H1 (cell line): ENCODE results near the gene CLBA1. TPM values are rescaled to one million over a fixed set of nuclear protein-coding genes. Genes with fewer than 3 reads are reported as not detected.

ENCODE experiments used
- CTBP2 ChIP-seq: IDR thresholded peaks from 2 replicates; pipeline ENCODE4 v1.7.0; 2011; ENCODE audit warnings: borderline replicate concordance, mild to moderate bottlenecking, moderate library complexity, mixed read lengths, low read length; ENCODE audit not compliant: insufficient read depth, insufficient read length
- EGR1 ChIP-seq: IDR thresholded peaks from 2 replicates; pipeline ENCODE4 v1.6.1; 2011; ENCODE audit warnings: low read depth, low read length, borderline replicate concordance
- EP300 ChIP-seq, 2 experiments: IDR thresholded peaks; 1 replicate in 1 of 2; 2 replicates in 1 of 2; pipeline ENCODE4 v1.6.1; 2011 to 2012; ENCODE audit warnings: low read depth in 2 of 2, low read length in 2 of 2, mild to moderate bottlenecking in 2 of 2, borderline replicate concordance in 1 of 2, inconsistent platforms in 1 of 2, moderate library complexity in 1 of 2
- EZH2 ChIP-seq: fragments of 200-600 bp; sonication (generic); IDR thresholded peaks from 2 replicates; pipeline ENCODE4 v1.7.1; 2012; ENCODE audit warnings: low read depth, mild to moderate bottlenecking, moderate library complexity, low read length, inconsistent platforms; ENCODE audit not compliant: severe bottlenecking
- KDM4A ChIP-seq: IDR thresholded peaks from one replicate; pipeline ENCODE4 v1.7.1; 2012; ENCODE audit warnings: low read depth, mild to moderate bottlenecking, moderate library complexity, low read length, inconsistent platforms; ENCODE audit not compliant: severe bottlenecking
- NRF1 ChIP-seq: IDR thresholded peaks from 2 replicates; pipeline ENCODE4 v1.6.1; 2011; ENCODE audit warnings: mild to moderate bottlenecking, low read depth, low read length, improper control_type of control experiment
- RAD21 ChIP-seq, 2 experiments: IDR thresholded peaks in 1 of 2; conservative IDR thresholded peaks in 1 of 2; 2 replicates each; pipeline ENCODE4 v1.6.1; 2011; ENCODE audit warnings: low read depth in 2 of 2, low read length in 2 of 2, improper control_type of control experiment in 1 of 2, inconsistent platforms in 1 of 2, mild to moderate bottlenecking in 1 of 2, moderate library complexity in 1 of 2
- TAF7 ChIP-seq: optimal IDR thresholded peaks from 2 replicates; pipeline ENCODE3; 2011; ENCODE audit warnings: low read depth, mild to moderate bottlenecking, inconsistent platforms, low read length, moderate library complexity, borderline replicate concordance
- polyA plus RNA-seq, 7 experiments: library from polyadenylated mRNA; depleted of rRNA in 3 of 7; stranded (reverse) in 5 of 7; unstranded in 2 of 7; fragments of >200 nt in 5 of 7; fragments of 200-250 nt in 2 of 7; gene quantifications; 1 replicate in 5 of 7; 2 replicates in 1 of 7; 4 replicates in 1 of 7; pipeline versions ENCODE4 v1.2.1 to v1.2.3, GENCODE V29; 2011 to 2013; ENCODE audit warnings: missing spikeins in 2 of 7, mixed read lengths in 2 of 7
- total RNA-seq: library from RNA; stranded (reverse); fragmentation: NEBNext Ultra II Directional; extraction: Animal tissue kit (Norgen Biotek cat#: 25700); gene quantifications from 2 replicates; pipeline ENCODE4 v1.2.1, GENCODE V29; 2021
- TF ChIP-seq, protein P1 (sequence below): fragments of 300-600 bp; sonication (generic); IDR thresholded peaks from 2 replicates; pipeline ENCODE4 v1.7.1; 2012; ENCODE audit warnings: low read length, moderate library complexity, mild to moderate bottlenecking, inconsistent platforms; ENCODE audit not compliant: insufficient replicate concordance

Gene CLBA1
- total and polyA plus RNA-seq, 2 of the 8 experiments (the other 6 are each of a cell fraction or from before 2014, with no cell fraction given): 1.6 to 2.4 TPM

DNA sequence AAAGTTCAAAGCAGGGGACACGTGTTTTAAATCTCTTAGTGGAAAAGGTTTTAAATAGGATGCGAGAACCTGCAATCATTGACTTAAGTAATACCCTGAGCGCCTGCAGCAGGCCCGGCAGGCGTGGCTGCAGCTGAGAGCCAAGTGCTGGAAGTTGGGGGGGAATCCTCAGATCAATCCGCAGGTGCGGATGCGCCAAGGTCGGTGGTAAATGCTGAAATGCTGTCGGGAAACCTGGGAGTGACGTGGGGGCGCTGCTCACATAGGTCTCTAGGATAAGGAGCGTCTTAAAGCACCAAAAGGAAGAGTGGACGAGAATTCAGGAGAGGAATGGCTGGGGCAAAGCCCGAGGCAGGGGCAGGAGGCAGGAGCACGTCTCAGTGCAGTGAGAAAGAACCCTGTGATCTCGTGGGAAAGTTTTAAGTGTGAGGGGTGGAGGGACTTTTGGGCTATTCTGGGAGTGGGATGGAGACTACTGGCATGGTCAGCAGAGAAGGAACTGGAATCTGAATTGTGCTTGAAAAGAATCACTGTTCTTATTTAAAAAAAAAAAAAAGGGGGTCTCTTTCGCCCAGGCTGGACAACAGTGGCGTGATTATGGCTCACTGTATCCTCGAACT lies 36.2 kb downstream of the CLBA1 start (continued):
- TF ChIP-seq RAD21 (IDR thresholded peaks at IDR 0.05 in 1 of 2, conservative IDR thresholded peaks at IDR 0.05 in 1 of 2; ENCODE audit: low read depth in 2 of 2, low read length in 2 of 2) (0 out of 4 replicates have a peak, but pooled peaks of 1 of the 2 experiments have one; percentile 8), EZH2 (no peak), NRF1 (no peak), EGR1 (no peak), TAF7 (no peak), KDM4A (peak; percentile 39), CTBP2 (no peak), EP300 (IDR thresholded peaks at IDR 0.05; ENCODE audit: borderline replicate concordance in 1 of 2, low read depth in 2 of 2, low read length in 2 of 2) (no peak)
- TF ChIP-seq, protein P1, sequence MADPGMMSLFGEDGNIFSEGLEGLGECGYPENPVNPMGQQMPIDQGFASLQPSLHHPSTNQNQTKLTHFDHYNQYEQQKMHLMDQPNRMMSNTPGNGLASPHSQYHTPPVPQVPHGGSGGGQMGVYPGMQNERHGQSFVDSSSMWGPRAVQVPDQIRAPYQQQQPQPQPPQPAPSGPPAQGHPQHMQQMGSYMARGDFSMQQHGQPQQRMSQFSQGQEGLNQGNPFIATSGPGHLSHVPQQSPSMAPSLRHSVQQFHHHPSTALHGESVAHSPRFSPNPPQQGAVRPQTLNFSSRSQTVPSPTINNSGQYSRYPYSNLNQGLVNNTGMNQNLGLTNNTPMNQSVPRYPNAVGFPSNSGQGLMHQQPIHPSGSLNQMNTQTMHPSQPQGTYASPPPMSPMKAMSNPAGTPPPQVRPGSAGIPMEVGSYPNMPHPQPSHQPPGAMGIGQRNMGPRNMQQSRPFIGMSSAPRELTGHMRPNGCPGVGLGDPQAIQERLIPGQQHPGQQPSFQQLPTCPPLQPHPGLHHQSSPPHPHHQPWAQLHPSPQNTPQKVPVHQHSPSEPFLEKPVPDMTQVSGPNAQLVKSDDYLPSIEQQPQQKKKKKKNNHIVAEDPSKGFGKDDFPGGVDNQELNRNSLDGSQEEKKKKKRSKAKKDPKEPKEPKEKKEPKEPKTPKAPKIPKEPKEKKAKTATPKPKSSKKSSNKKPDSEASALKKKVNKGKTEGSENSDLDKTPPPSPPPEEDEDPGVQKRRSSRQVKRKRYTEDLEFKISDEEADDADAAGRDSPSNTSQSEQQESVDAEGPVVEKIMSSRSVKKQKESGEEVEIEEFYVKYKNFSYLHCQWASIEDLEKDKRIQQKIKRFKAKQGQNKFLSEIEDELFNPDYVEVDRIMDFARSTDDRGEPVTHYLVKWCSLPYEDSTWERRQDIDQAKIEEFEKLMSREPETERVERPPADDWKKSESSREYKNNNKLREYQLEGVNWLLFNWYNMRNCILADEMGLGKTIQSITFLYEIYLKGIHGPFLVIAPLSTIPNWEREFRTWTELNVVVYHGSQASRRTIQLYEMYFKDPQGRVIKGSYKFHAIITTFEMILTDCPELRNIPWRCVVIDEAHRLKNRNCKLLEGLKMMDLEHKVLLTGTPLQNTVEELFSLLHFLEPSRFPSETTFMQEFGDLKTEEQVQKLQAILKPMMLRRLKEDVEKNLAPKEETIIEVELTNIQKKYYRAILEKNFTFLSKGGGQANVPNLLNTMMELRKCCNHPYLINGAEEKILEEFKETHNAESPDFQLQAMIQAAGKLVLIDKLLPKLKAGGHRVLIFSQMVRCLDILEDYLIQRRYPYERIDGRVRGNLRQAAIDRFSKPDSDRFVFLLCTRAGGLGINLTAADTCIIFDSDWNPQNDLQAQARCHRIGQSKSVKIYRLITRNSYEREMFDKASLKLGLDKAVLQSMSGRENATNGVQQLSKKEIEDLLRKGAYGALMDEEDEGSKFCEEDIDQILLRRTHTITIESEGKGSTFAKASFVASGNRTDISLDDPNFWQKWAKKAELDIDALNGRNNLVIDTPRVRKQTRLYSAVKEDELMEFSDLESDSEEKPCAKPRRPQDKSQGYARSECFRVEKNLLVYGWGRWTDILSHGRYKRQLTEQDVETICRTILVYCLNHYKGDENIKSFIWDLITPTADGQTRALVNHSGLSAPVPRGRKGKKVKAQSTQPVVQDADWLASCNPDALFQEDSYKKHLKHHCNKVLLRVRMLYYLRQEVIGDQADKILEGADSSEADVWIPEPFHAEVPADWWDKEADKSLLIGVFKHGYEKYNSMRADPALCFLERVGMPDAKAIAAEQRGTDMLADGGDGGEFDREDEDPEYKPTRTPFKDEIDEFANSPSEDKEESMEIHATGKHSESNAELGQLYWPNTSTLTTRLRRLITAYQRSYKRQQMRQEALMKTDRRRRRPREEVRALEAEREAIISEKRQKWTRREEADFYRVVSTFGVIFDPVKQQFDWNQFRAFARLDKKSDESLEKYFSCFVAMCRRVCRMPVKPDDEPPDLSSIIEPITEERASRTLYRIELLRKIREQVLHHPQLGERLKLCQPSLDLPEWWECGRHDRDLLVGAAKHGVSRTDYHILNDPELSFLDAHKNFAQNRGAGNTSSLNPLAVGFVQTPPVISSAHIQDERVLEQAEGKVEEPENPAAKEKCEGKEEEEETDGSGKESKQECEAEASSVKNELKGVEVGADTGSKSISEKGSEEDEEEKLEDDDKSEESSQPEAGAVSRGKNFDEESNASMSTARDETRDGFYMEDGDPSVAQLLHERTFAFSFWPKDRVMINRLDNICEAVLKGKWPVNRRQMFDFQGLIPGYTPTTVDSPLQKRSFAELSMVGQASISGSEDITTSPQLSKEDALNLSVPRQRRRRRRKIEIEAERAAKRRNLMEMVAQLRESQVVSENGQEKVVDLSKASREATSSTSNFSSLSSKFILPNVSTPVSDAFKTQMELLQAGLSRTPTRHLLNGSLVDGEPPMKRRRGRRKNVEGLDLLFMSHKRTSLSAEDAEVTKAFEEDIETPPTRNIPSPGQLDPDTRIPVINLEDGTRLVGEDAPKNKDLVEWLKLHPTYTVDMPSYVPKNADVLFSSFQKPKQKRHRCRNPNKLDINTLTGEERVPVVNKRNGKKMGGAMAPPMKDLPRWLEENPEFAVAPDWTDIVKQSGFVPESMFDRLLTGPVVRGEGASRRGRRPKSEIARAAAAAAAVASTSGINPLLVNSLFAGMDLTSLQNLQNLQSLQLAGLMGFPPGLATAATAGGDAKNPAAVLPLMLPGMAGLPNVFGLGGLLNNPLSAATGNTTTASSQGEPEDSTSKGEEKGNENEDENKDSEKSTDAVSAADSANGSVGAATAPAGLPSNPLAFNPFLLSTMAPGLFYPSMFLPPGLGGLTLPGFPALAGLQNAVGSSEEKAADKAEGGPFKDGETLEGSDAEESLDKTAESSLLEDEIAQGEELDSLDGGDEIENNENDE: no peak
